Neural cell (in vitro differentiated cells): Measurements from ENCODE around the gene AGRN.

ENCODE experiments used
- EP300 ChIP-seq: fragments of 450-650 bp; conservative IDR thresholded peaks from 2 replicates; pipeline ENCODE4 v1.6.1; 2014; ENCODE audit warnings: antibody characterized with exemption, mild to moderate bottlenecking, moderate library complexity; ENCODE audit not compliant: poor library complexity, severe bottlenecking
- EZH2 ChIP-seq: fragments of 200-600, 300-800 bp; shearing (Covaris generic), sonication (generic); IDR thresholded peaks from 2 replicates; pipeline ENCODE4 v1.6.1; 2014; ENCODE audit warnings: antibody characterized with exemption, low read length, borderline replicate concordance, mild to moderate bottlenecking; ENCODE audit not compliant: insufficient read depth, poor library complexity, severe bottlenecking
- MXI1 ChIP-seq: fragments of 450-650 bp; conservative IDR thresholded peaks from 2 replicates; pipeline ENCODE4 v1.6.1; 2014; ENCODE audit warnings: antibody characterized with exemption, mild to moderate bottlenecking; ENCODE audit not compliant: poor library complexity, severe bottlenecking
- POLR2AphosphoS5 ChIP-seq: IDR thresholded peaks from 2 replicates; pipeline ENCODE4 v1.6.1; 2012
- RAD21 ChIP-seq: fragments of 450-650 bp; conservative IDR thresholded peaks from 2 replicates; pipeline ENCODE4 v1.6.1; 2014; ENCODE audit warnings: antibody characterized with exemption, mild to moderate bottlenecking, moderate library complexity
- TAF1 ChIP-seq: IDR thresholded peaks from 2 replicates; pipeline ENCODE4 v1.6.1; 2012; ENCODE audit warnings: low read depth
- TF ChIP-seq, protein P1 (sequence below): fragments of 450-650 bp; IDR thresholded peaks from 2 replicates; pipeline ENCODE4 v1.5.1; 2014; ENCODE audit warnings: antibody characterized with exemption, mild to moderate bottlenecking, moderate library complexity; ENCODE audit not compliant: poor library complexity, severe bottlenecking

DNA sequence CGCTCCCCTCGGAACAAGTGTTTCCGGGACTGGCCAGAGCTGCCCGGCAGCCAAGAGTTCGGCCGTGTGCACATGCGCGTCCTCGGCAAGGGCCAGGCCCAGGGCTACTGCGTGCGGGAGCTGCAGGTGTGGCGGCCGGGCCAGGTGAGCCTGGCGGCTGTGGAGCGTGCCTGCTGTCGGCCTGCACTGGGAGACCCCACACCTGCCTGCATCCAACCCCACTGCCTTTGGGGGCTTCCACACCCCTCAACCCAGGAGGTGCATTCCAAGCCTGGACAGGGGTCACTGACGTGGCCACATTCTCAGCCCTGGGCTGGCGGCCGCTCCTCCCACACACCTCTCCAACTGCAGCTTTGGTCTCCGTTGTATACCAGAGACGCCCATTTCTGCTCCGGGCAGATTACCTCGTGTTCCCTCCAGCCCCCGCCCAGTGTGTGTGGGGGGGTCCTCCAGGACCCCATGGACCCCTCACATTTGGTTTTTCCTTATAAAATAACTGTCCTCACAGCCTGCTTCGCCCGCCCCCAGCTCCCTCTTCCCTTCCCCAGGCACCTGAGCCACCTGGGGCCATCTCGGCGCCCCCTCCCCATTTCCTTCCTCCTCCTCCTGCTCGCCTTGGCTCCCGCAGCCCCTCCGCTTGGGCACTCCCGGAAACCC, 48.1 kb downstream of the AGRN start:
- TF ChIP-seq, protein P1, sequence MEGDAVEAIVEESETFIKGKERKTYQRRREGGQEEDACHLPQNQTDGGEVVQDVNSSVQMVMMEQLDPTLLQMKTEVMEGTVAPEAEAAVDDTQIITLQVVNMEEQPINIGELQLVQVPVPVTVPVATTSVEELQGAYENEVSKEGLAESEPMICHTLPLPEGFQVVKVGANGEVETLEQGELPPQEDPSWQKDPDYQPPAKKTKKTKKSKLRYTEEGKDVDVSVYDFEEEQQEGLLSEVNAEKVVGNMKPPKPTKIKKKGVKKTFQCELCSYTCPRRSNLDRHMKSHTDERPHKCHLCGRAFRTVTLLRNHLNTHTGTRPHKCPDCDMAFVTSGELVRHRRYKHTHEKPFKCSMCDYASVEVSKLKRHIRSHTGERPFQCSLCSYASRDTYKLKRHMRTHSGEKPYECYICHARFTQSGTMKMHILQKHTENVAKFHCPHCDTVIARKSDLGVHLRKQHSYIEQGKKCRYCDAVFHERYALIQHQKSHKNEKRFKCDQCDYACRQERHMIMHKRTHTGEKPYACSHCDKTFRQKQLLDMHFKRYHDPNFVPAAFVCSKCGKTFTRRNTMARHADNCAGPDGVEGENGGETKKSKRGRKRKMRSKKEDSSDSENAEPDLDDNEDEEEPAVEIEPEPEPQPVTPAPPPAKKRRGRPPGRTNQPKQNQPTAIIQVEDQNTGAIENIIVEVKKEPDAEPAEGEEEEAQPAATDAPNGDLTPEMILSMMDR, result no peak
- TF ChIP-seq EZH2, result no peak
- no peak for TF ChIP-seq RAD21
- no peak for TF ChIP-seq POLR2AphosphoS5
- no peak for TF ChIP-seq EP300
- no peak for TF ChIP-seq TAF1
- no peak for TF ChIP-seq MXI1
